Measurements from ENCODE around the gene PCP2.

Gene PCP2

GRCh38 chr19:7638802-7639465, 5.4 kb upstream of the PCP2 start:
- no peak for DNase-seq

GRCh38 chr19:7637374-7638256, 4.1 kb upstream of the PCP2 start:
- peak; percentile 28 to 65 for DNase-seq

GRCh38 chr19:7636691-7637373, 3.3 kb upstream of the PCP2 start, which contains the start of gene STXBP2:
Gene STXBP2, plus strand, starts transcription at chr19:7637110. Its CDS starts 40 bp downstream, at chr19:7637150.
- peak; percentile 92 to 95 for DNase-seq

GRCh38 chr19:7636317-7636690, 2.8 kb upstream of the PCP2 start:
- DNase-seq, result no peak

- no peak for DNase-seq
Measured at GRCh38 chr19:7635670-7636069, 2.2 kb upstream of the PCP2 start.

- no peak for DNase-seq
Measured at GRCh38 chr19:7632340-7633203, 947 bp downstream of the PCP2 start.

- DNase-seq, result no peak
Measured at GRCh38 chr19:7631577-7631976, 1.9 kb downstream of the PCP2 start.

GRCh38 chr19:7629347-7630054, 4.0 kb downstream of the PCP2 start, which contains the start of the genes PET100 and XAB2:
Gene PET100, plus strand, starts transcription at chr19:7629793. Its CDS starts 41 bp downstream, at chr19:7629834.
Gene XAB2, minus strand, starts transcription at chr19:7629545. Its CDS starts 18 bp downstream, at chr19:7629527.
- peak; percentile 99 for DNase-seq

GRCh38 chr19:7628589-7629311, 4.8 kb downstream of the PCP2 start:
- DNase-seq, result no peak

GRCh38 chr19:7627166-7627565, 6.4 kb downstream of the PCP2 start:
- DNase-seq, result no peak

- no peak for DNase-seq
Measured at GRCh38 chr19:7625763-7626372, 7.7 kb downstream of the PCP2 start.

- DNase-seq, result no peak
Measured at GRCh38 chr19:7624810-7625209, 8.7 kb downstream of the PCP2 start.

GRCh38 chr19:7623725-7624603, 9.6 kb downstream of the PCP2 start:
- DNase-seq, result no peak

- no peak for DNase-seq
Measured at GRCh38 chr19:7622933-7623685, 10.4 kb downstream of the PCP2 start.

GRCh38 chr19:7620442-7621412, 12.8 kb downstream of the PCP2 start:
- DNase-seq, result no peak

- DNase-seq, result no peak
Measured at GRCh38 chr19:7619671-7620441, 13.7 kb downstream of the PCP2 start.

All from CD4-positive, alpha-beta T cell treated with Interleukin-4 for 1 hour (primary cell).